OCI-LY7 (cell line): ENCODE measurements around the gene NRSN2. TPM values are rescaled to one million over a fixed set of nuclear protein-coding genes. Genes with fewer than 3 reads are reported as not detected.

Source experiments
- BruUV-seq: library from RNA; stranded (reverse); fragments of 400-500 nt; replicated peaks from 2 replicates; lab custom pipeline; 2021; lab: Mats Ljungman, UMichigan
- CTCF ChIA-PET: fragments of 300-600 bp; sonication (Branson Sonifier 250); formaldehyde crosslinking; loops from one replicate; lab custom pipeline; 2022; ENCODE audit warnings: antibody characterized with exemption; ENCODE audit not compliant: unreplicated experiment; lab: Charles Lee
- POLR2A ChIA-PET: fragments of 300-600 bp; sonication (Branson Sonifier 250); formaldehyde crosslinking; loops from one replicate; lab custom pipeline; 2022; ENCODE audit warnings: antibody characterized with exemption; lab: Charles Lee
- DNase-seq: peaks from one replicate; pipeline ENCODE4 v3.0.0-alpha.2; 2015; ENCODE audit warnings: low spot score
- H2AFZ ChIP-seq: fragments of 200-600 bp; sonication (generic), shearing (Covaris generic); 2 replicates; pipeline ENCODE4 v1.6.1; 2014; ENCODE audit warnings: mild to moderate bottlenecking, antibody characterized with exemption, low read length, moderate library complexity
- H3K27ac ChIP-seq: fragments of 200-600 bp; sonication (generic); 2 replicates; pipeline ENCODE4 v1.5.1; 2014; ENCODE audit warnings: mixed run types, low read depth, mild to moderate bottlenecking, moderate library complexity, low read length, inconsistent platforms; ENCODE audit not compliant: poor library complexity, severe bottlenecking
- H3K36me3 ChIP-seq: fragments of 200-600 bp; sonication (generic); 2 replicates; pipeline ENCODE4 v1.6.1; 2014; ENCODE audit warnings: mild to moderate bottlenecking, antibody characterized with exemption, low read length, moderate library complexity, mixed read lengths; ENCODE audit not compliant: insufficient read depth
- H3K4me1 ChIP-seq: fragments of 200-600 bp; sonication (generic); 2 replicates; pipeline ENCODE4 v1.5.1; 2014; ENCODE audit warnings: mild to moderate bottlenecking, low read length; ENCODE audit not compliant: insufficient read depth, poor library complexity, severe bottlenecking
- H3K4me2 ChIP-seq: fragments of 200-600 bp; sonication (generic); 2 replicates; pipeline ENCODE4 v1.6.1; 2014; ENCODE audit warnings: mild to moderate bottlenecking, low read length
- H3K4me3 ChIP-seq: fragments of 200-600 bp; sonication (generic); 2 replicates; pipeline ENCODE4 v1.5.1; 2014; ENCODE audit warnings: mild to moderate bottlenecking, low read depth, low read length; ENCODE audit not compliant: poor library complexity, severe bottlenecking
- H3K79me2 ChIP-seq: fragments of 200-600 bp; sonication (generic); 2 replicates; pipeline ENCODE4 v1.6.1; 2016; ENCODE audit warnings: low read depth, mild to moderate bottlenecking, low read length, moderate library complexity, mixed read lengths; ENCODE audit not compliant: insufficient read depth
- H3K9me2 ChIP-seq: fragments of 200-600 bp; sonication (generic); 2 replicates; pipeline ENCODE4 v1.6.1; 2016; ENCODE audit warnings: mild to moderate bottlenecking, low read length, mixed read lengths; ENCODE audit not compliant: insufficient read depth
- H3K9me3 ChIP-seq: fragments of 200-600 bp; sonication (generic); 2 replicates; pipeline ENCODE4 v1.6.1; 2014; ENCODE audit warnings: mild to moderate bottlenecking, mixed run types, low read length, mixed read lengths
- H4K20me1 ChIP-seq: fragments of 200-600 bp; sonication (generic); 2 replicates; pipeline ENCODE4 v1.6.1; 2014; ENCODE audit warnings: mild to moderate bottlenecking, antibody characterized with exemption, low read length, moderate library complexity, mixed read lengths; ENCODE audit not compliant: insufficient read depth
- CTCF ChIP-seq: fragments of 200-600 bp; sonication (generic); conservative IDR thresholded peaks from 2 replicates; pipeline ENCODE4 v1.5.1; 2014; ENCODE audit warnings: mild to moderate bottlenecking, antibody characterized with exemption, low read length, moderate library complexity, mixed read lengths
- EZH2phosphoT487 ChIP-seq: fragments of 200-600 bp; sonication (generic); IDR thresholded peaks from 2 replicates; pipeline ENCODE4 v1.6.1; 2018; ENCODE audit warnings: low read depth, borderline replicate concordance, mild to moderate bottlenecking, mixed run types, antibody characterized with exemption, low read length, moderate library complexity, mixed read lengths
- intact Hi-C: fragments of 100-400 bp; cut with micrococcal nuclease; formaldehyde crosslinking; loops from one replicate; pipeline ENCODE4 v1.10.0; 2022; ENCODE audit not compliant: unreplicated experiment
- total RNA-seq, 2 experiments: library from RNA; depleted of rRNA in 1 of 2; stranded (reverse); fragments of >200 nt in 1 of 2; shearing (Covaris generic) in 1 of 2; gene quantifications; 2 replicates each; pipeline ENCODE4 v1.2.3, GENCODE V29; 2014 to 2022

The NRSN2 gene
- total RNA-seq, 2 experiments from 2014 or later, result 0.32 to 0.86 TPM

DNA sequence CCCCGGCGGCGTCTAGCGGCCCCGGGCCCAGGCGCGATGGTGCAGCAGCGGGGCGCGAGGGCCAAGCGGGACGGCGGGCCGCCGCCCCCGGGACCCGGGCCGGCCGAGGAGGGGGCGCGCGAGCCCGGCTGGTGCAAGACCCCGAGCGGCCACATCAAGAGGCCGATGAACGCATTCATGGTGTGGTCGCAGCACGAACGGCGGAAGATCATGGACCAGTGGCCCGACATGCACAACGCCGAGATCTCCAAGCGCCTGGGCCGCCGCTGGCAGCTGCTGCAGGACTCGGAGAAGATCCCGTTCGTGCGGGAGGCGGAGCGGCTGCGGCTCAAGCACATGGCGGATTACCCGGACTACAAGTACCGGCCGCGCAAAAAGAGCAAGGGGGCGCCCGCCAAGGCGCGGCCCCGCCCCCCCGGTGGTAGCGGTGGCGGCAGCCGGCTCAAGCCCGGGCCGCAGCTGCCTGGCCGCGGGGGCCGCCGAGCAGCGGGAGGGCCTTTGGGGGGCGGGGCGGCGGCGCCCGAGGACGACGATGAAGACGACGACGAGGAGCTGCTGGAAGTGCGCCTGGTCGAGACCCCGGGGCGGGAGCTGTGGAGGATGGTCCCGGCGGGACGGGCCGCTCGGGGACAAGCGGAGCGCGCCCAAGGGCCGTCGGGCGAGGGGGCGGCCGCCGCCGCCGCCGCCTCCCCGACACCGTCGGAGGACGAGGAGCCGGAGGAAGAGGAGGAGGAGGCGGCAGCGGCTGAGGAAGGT lies 20.8 kb upstream of the NRSN2 start:
- intact Hi-C loops, result loop anchor here (1.0 kb wide), 1 partner anchor 29 kb away; the partner anchor contains the start of gene ZCCHC3
- Histone ChIP-seq H3K4me3 (peak overlapping the region; percentile 98), H2AFZ (no peak overlapping the region), H3K4me1 (peaks cover 36% of the 10 kb centered on the region), H4K20me1 (peaks cover 19% of the 10 kb centered on the region; the same call in 1 of the 2 replicates), H3K79me2 (peaks cover 35% of the 10 kb centered on the region), H3K27ac (peak overlapping the region; percentile 85), H3K9me3 (no peaks in the 10 kb centered on the region), H3K4me2 (peak overlapping the region; percentile 91), H3K36me3 (peaks cover 34% of the 10 kb centered on the region), H3K9me2 (no peaks in the 10 kb centered on the region)
- BruUV-seq, result no TSS peak
- DNase-seq, result peak; percentile 84
- TF ChIP-seq CTCF (no peak), EZH2phosphoT487 (no peak)
- POLR2A ChIA-PET, result interaction anchor here (0.6 kb wide), 1 partner anchor 21 kb away, joined by 5 read pairs; no protein-coding TSS in a partner anchor
- CTCF ChIA-PET, result no interaction called here

GRCh38 chr20:326645-327185 lies 20.2 kb upstream of the NRSN2 start:
- Histone ChIP-seq H3K79me2 (peaks cover 35% of the 10 kb centered on the region), H3K4me2 (peak overlapping the region; percentile 91), H4K20me1 (peaks cover 19% of the 10 kb centered on the region; the same call in 1 of the 2 replicates), H3K9me3 (no peaks in the 10 kb centered on the region), H3K4me1 (peaks cover 36% of the 10 kb centered on the region), H3K9me2 (no peaks in the 10 kb centered on the region), H3K27ac (peak overlapping the region; percentile 85), H3K4me3 (peak overlapping the region; percentile 98), H2AFZ (no peak overlapping the region), H3K36me3 (peaks cover 36% of the 10 kb centered on the region)
- TF ChIP-seq CTCF (no peak), EZH2phosphoT487 (no peak)
- BruUV-seq, result no TSS peak
- ChIA-PET POLR2A (interaction anchor here (0.6 kb wide), 1 partner anchor 21 kb away, joined by 5 read pairs; no protein-coding TSS in a partner anchor), CTCF (no interaction called here)
- DNase-seq, result peak; percentile 63
- intact Hi-C loops, result no loop called here
